Endothelial cell of umbilical vein (primary cell): ENCODE measurements around the gene KRT10. TPM values are rescaled to one million over a fixed set of nuclear protein-coding genes. Genes with fewer than 3 reads are reported as not detected.

Experiments used
- BruUV-seq: library from RNA; stranded (reverse); fragments of 400-500 nt; replicated peaks from 2 replicates; lab custom pipeline; 2021; lab: Mats Ljungman, UMichigan
- CTCF ChIA-PET: fragments of 300-600, 350-600 bp; sonication (Branson Sonifier 250); formaldehyde crosslinking; loops from one replicate; lab custom pipeline; 2021; ENCODE audit warnings: antibody characterized with exemption, inconsistent platforms; lab: Charles Lee
- POLR2A ChIA-PET: fragments of 300-600, 350-600 bp; sonication (Branson Sonifier 250); formaldehyde crosslinking; loops from one replicate; lab custom pipeline; 2021; ENCODE audit warnings: antibody characterized with exemption, inconsistent platforms; lab: Charles Lee
- DNase-seq: peaks from one replicate; pipeline ENCODE4 v3.0.0-alpha.2; 2011; ENCODE audit warnings: low read depth, low spot score
- FAIRE-seq: peaks from 2 replicates; lab custom pipeline; 2011; peaks lifted over from hg19 to GRCh38; lab: Jason Lieb, UNC
- H2AFZ ChIP-seq: 2 replicates; pipeline ENCODE4 v1.6.0; 2012; ENCODE audit warnings: low read depth, low read length, control low read depth, inconsistent platforms
- H3K27ac ChIP-seq: 2 replicates; pipeline ENCODE4 v1.5.1; 2011; ENCODE audit warnings: low read depth, mild to moderate bottlenecking, control low read depth, low read length, moderate library complexity; ENCODE audit not compliant: insufficient read depth
- H3K27me3 ChIP-seq, 2 experiments: 2 replicates each; pipeline versions ENCODE4 v1.6.0 to v1.6.1; 2011; ENCODE audit warnings: low read length in 2 of 2, mixed read lengths in 1 of 2; ENCODE audit not compliant: control insufficient read depth in 2 of 2, insufficient read depth in 2 of 2
- H3K36me3 ChIP-seq, 2 experiments: 2 replicates in 1 of 2; 3 replicates in 1 of 2; pipeline ENCODE4 v1.5.1; 2011; ENCODE audit warnings: low read length in 2 of 2, mild to moderate bottlenecking in 1 of 2, moderate library complexity in 1 of 2; ENCODE audit not compliant: control insufficient read depth in 2 of 2, insufficient read depth in 2 of 2; ENCODE audit errors: extremely low read depth in 1 of 2
- H3K4me1 ChIP-seq: 3 replicates; pipeline ENCODE4 v1.5.1; 2011; ENCODE audit warnings: mild to moderate bottlenecking, low read length; ENCODE audit not compliant: control insufficient read depth, insufficient read depth; ENCODE audit errors: extremely low read depth
- H3K4me2 ChIP-seq: 2 replicates; pipeline ENCODE4 v1.6.1; 2011; ENCODE audit warnings: low read length, control low read depth, mixed read lengths; ENCODE audit not compliant: insufficient read depth
- H3K4me3 ChIP-seq, 3 experiments: fragments of 200-600 bp in 1 of 3; sonication (generic), shearing (Covaris generic) in 1 of 3; replicated peaks in 1 of 3; 2 replicates each; pipeline ENCODE4 v1.5.1; 2011 to 2016; ENCODE audit warnings: control low read depth in 3 of 3, low read length in 3 of 3, mild to moderate bottlenecking in 2 of 3, inconsistent platforms in 1 of 3, low read depth in 1 of 3, moderate library complexity in 1 of 3; ENCODE audit not compliant: insufficient read depth in 1 of 3
- H3K79me2 ChIP-seq: 2 replicates; pipeline ENCODE4 v1.6.0; 2012; ENCODE audit warnings: low read length, inconsistent platforms; ENCODE audit not compliant: control insufficient read depth, insufficient read depth
- H3K9ac ChIP-seq: replicated peaks from 2 replicates; pipeline ENCODE3; 2011; ENCODE audit warnings: low read length, control low read depth; ENCODE audit not compliant: insufficient read depth; ENCODE audit errors: extremely low read depth
- H3K9me1 ChIP-seq: replicated peaks from 3 replicates; pipeline ENCODE4 v1.6.0; 2011; ENCODE audit warnings: mild to moderate bottlenecking, low read length; ENCODE audit not compliant: control insufficient read depth, insufficient read depth; ENCODE audit errors: extremely low read depth
- H3K9me3 ChIP-seq: replicated peaks from 2 replicates; pipeline ENCODE4 v1.5.1; 2012; ENCODE audit warnings: low read length, inconsistent platforms; ENCODE audit not compliant: control insufficient read depth, insufficient read depth
- H4K20me1 ChIP-seq: replicated peaks from 2 replicates; pipeline ENCODE3; 2011; ENCODE audit warnings: mild to moderate bottlenecking, low read length; ENCODE audit not compliant: control insufficient read depth, insufficient read depth; ENCODE audit errors: extremely low read depth
- EZH2 ChIP-seq: IDR thresholded peaks from 2 replicates; pipeline ENCODE4 v1.6.1; 2012; ENCODE audit warnings: borderline replicate concordance, low read depth, mild to moderate bottlenecking, moderate library complexity, low read length, inconsistent platforms; ENCODE audit not compliant: severe bottlenecking
- FOS ChIP-seq: IDR thresholded peaks from 2 replicates; pipeline ENCODE4 v1.6.1; 2011; ENCODE audit warnings: mild to moderate bottlenecking, low read length, moderate library complexity, borderline replicate concordance; ENCODE audit not compliant: insufficient read depth
- GATA2 ChIP-seq: IDR thresholded peaks from 2 replicates; pipeline ENCODE4 v1.7.0; 2011; ENCODE audit warnings: low read depth, mild to moderate bottlenecking, moderate library complexity, mixed read lengths, low read length; ENCODE audit not compliant: insufficient read length, insufficient read depth
- JUN ChIP-seq: IDR thresholded peaks from 2 replicates; pipeline ENCODE4 v1.6.1; 2011; ENCODE audit warnings: borderline replicate concordance, low read depth; ENCODE audit not compliant: insufficient read length, insufficient read depth
- MYC ChIP-seq: IDR thresholded peaks from one replicate; pipeline ENCODE4 v1.6.1; 2011; ENCODE audit warnings: mild to moderate bottlenecking, low read depth, low read length
- POLR2A ChIP-seq: IDR thresholded peaks from 2 replicates; pipeline ENCODE4 v1.6.1; 2012; ENCODE audit warnings: low read depth, mild to moderate bottlenecking, control low read depth, low read length
- POLR2AphosphoS5 ChIP-seq: IDR thresholded peaks from 2 replicates; pipeline ENCODE4 v1.6.1; 2012; ENCODE audit warnings: low read depth, mild to moderate bottlenecking, control low read depth, low read length, moderate library complexity; ENCODE audit not compliant: insufficient read depth
- dilution Hi-C: fragments of 300-500 bp; cut with MboI; formaldehyde crosslinking; loops from one replicate; pipeline ENCODE4 v1.15.0; 2019; ENCODE audit warnings: low sequenced_read_pairs; ENCODE audit not compliant: extremely low pct_ligation_motif_present
- intact Hi-C: fragments of 100-400 bp; cut with micrococcal nuclease; formaldehyde crosslinking; loops from one replicate; pipeline ENCODE4 v1.10.0; 2022
- polyA plus RNA-seq, 4 experiments: library from polyadenylated mRNA; depleted of rRNA in 3 of 4; stranded (reverse) in 3 of 4; unstranded in 1 of 4; fragments of >200 nt; gene quantifications; 2 replicates each; pipeline versions ENCODE4 v1.2.1 to v1.2.3, GENCODE V29; 2011 to 2012; ENCODE audit warnings: missing spikeins in 1 of 4
- total RNA-seq: library from RNA; stranded (reverse); gene quantifications from 2 replicates; pipeline ENCODE4 v1.2.3, GENCODE V29; 2021

The KRT10 gene
- total and polyA plus RNA-seq, 2 donors (not counting 3 experiments of a cell fraction or from before 2014, with no cell fraction given), result 5.1 to 55.6 TPM

DNA sequence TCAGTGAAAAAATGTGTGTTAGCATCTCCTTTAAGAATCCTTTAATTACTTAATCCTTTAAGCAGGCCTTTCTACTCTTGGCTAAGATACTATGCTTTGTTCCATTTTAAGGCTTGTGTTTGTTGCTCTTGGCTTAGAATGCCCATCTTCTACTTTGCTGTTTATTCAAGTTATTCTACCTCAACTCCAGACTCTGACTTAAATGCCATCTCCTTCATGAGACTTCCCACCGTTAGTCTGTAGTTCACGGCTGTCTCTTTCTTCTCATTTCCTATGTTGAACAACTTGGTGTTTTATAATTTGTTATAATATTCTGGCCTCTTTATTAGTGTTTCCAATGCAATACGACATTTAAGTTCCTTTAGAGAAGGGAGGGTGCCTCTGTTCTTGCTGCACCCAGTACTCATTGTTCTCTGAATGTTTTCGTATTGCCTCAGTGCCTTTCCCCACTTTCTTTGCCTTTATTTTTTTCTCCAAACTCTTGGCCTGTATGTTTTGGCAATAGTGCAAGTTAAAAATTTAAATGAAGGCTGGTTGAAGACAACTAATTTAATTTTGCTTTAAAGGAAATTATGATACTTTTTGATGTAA lies 6.1 kb upstream of the KRT10 start:
- FAIRE-seq (no peak), DNase-seq (peak; percentile 33)
- no peak for TF ChIP-seq POLR2A
- no peak for TF ChIP-seq FOS
- no peak for TF ChIP-seq JUN
- TF ChIP-seq GATA2, result no peak
- Histone ChIP-seq H3K4me3 (no peak overlapping the region), H3K9me3 (no peaks in the 10 kb centered on the region), H3K9ac (no peak overlapping the region), H3K27me3 (no peaks in the 10 kb centered on the region), H3K36me3 (no peaks in the 10 kb centered on the region), H4K20me1 (no peaks in the 10 kb centered on the region), H3K9me1 (no peaks in the 10 kb centered on the region), H3K27ac (no peak overlapping the region), H3K79me2 (no peaks in the 10 kb centered on the region), H2AFZ (no peak overlapping the region), H3K4me2 (no peak overlapping the region), H3K4me1 (no peaks in the 10 kb centered on the region)
- CTCF ChIA-PET, result no interaction called here
- intact Hi-C loops, result no loop called here
- BruUV-seq, result no TSS peak
- dilution Hi-C loops, result no loop called here
- POLR2A ChIA-PET, result no interaction called here

DNA sequence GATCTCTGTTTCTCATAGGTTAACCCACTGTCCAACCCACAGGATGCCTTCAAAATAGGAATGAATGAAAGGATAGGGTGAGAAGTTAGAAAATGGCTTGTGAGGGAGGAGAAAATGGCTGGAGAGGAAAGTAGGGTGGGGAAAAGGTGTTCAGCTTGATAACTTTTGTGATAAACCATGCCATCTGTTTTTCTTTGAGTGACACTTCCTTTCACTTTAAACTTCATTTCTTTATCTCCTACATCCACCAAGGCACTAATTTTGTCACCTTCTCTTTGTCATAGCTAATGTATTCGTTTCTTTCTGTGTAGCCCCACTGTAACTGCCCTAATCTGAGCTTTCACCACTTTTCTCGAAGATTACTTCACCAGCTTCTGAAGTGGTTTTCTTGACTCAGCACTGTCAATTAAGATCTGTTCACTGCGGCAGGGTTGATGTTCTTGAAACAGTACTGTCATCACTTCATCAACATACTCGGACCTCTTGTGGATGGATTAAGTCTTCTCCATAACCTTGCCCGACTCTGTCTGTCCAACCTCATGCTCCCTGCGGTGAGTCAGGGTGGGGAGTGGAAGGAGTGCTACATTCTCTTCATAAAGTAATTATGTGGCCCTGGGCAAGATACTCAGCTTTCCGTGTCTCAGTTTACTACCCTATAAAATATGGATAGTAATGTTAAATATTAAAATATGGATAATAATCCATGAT lies 5.5 kb upstream of the KRT10 start:
- ChIA-PET CTCF (no interaction called here), POLR2A (no interaction called here)
- Histone ChIP-seq H3K4me1 (no peaks in the 10 kb centered on the region), H3K9ac (no peak overlapping the region), H3K9me1 (no peaks in the 10 kb centered on the region), H3K4me2 (no peak overlapping the region), H3K27me3 (no peaks in the 10 kb centered on the region), H4K20me1 (no peaks in the 10 kb centered on the region), H2AFZ (no peak overlapping the region), H3K36me3 (no peaks in the 10 kb centered on the region), H3K4me3 (no peak overlapping the region), H3K79me2 (no peaks in the 10 kb centered on the region), H3K27ac (no peak overlapping the region), H3K9me3 (no peaks in the 10 kb centered on the region)
- no TSS peak for BruUV-seq
- dilution Hi-C loops (no loop called here), intact Hi-C loops (no loop called here)
- FAIRE-seq (no peak), DNase-seq (no peak)
- TF ChIP-seq EZH2 (no peak), JUN (no peak), MYC (no peak), FOS (no peak), POLR2AphosphoS5 (no peak), POLR2A (no peak)
